ENCODE results near the gene STK11IP. TPM values are rescaled to one million over a fixed set of nuclear protein-coding genes. Genes with fewer than 3 reads are reported as not detected.

The STK11IP gene
- total and polyA plus RNA-seq, 2 donors (not counting 1 experiment from before 2014, with no cell fraction given), result 46.8 to 55.6 TPM

GRCh38 chr2:219658874-219659273 lies 61.2 kb downstream of the STK11IP start:
- ChIA-PET CTCF (no interaction called here), POLR2A (no interaction called here)
- no peak for ATAC-seq (ENCODE audit: low read depth)
- Histone ChIP-seq H2AFZ (ENCODE audit: insufficient read depth, low read depth, low read length, poor library complexity, severe bottlenecking) (no peak overlapping the region), H3K36me3 (replicated peaks in 1 of 2; ENCODE audit: control extremely low read depth in 1 of 2, control insufficient read depth in 1 of 2, extremely low read depth in 1 of 2, insufficient read depth in 2 of 2, low read length in 1 of 2) (no peaks in the 10 kb centered on the region), H4K20me1 (ENCODE audit: control insufficient read depth, insufficient read depth, low read length, poor library complexity, severe bottlenecking) (no peaks in the 10 kb centered on the region), H3K4me3 (ENCODE audit: control extremely low read depth in 1 of 5, extremely low read depth in 1 of 5, insufficient read depth in 1 of 5, low read depth in 2 of 5, low read length in 4 of 5) (no peak overlapping the region), H3K9ac (ENCODE audit: low read length) (no peak overlapping the region), H3K4me2 (replicated peaks; ENCODE audit: low read depth, low read length, poor library complexity, severe bottlenecking) (no peak overlapping the region), H3K9me3 (ENCODE audit: control extremely low read depth in 1 of 3, control insufficient read depth in 2 of 3, insufficient read depth in 1 of 3, low read length in 2 of 3) (peaks cover 4 to 17% (median 7%) of the 10 kb centered on the region in 3 donors), H3K4me1 (ENCODE audit: control insufficient read depth in 2 of 2, insufficient read depth in 2 of 2, low read length in 2 of 2) (no peaks in the 10 kb centered on the region), H3K79me2 (ENCODE audit: control insufficient read depth, insufficient read depth, low read length) (no peaks in the 10 kb centered on the region), H3K27me3 (replicated peaks in 1 of 4; ENCODE audit: control extremely low read depth in 1 of 4, control insufficient read depth in 3 of 4, insufficient read depth in 4 of 4, low read length in 3 of 4) (peaks cover 0 to 6% (median 0%) of the 10 kb centered on the region in 4 experiments), H3K27ac (ENCODE audit: low read length in 2 of 2) (no peak overlapping the region)
- Mint-ChIP-seq H3K9me3 (ENCODE audit: insufficient read depth) (peaks cover 10% of the 10 kb centered on the region), H3K4me3 (no peak overlapping the region), H3K27ac (no peak overlapping the region), H3K27me3 (peaks cover 48% of the 10 kb centered on the region), H3K4me1 (no peaks in the 10 kb centered on the region)
- DNase-seq, result no peak
- TF ChIP-seq, protein P1, sequence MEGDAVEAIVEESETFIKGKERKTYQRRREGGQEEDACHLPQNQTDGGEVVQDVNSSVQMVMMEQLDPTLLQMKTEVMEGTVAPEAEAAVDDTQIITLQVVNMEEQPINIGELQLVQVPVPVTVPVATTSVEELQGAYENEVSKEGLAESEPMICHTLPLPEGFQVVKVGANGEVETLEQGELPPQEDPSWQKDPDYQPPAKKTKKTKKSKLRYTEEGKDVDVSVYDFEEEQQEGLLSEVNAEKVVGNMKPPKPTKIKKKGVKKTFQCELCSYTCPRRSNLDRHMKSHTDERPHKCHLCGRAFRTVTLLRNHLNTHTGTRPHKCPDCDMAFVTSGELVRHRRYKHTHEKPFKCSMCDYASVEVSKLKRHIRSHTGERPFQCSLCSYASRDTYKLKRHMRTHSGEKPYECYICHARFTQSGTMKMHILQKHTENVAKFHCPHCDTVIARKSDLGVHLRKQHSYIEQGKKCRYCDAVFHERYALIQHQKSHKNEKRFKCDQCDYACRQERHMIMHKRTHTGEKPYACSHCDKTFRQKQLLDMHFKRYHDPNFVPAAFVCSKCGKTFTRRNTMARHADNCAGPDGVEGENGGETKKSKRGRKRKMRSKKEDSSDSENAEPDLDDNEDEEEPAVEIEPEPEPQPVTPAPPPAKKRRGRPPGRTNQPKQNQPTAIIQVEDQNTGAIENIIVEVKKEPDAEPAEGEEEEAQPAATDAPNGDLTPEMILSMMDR (IDR thresholded peaks at IDR 0.05), result no peak
- TF ChIP-seq EZH2 (IDR thresholded peaks at IDR 0.05; ENCODE audit: borderline replicate concordance, insufficient read depth, low read depth, low read length, poor library complexity, severe bottlenecking), result no peak
- intact Hi-C loops (cut with micrococcal nuclease), result no loop called here
- 100% methylated on average over 1 of the region's 3 CpGs for whole genome bisulfite sequencing (ENCODE audit: insufficient coverage)

GRCh38 chr2:219661197-219661954 lies 63.7 kb downstream of the STK11IP start:
- ATAC-seq (ENCODE audit: low read depth) (no peak), DNase-seq (no peak)
- Mint-ChIP-seq H3K9me3 (ENCODE audit: insufficient read depth) (peaks cover 10% of the 10 kb centered on the region), H3K27me3 (peaks cover 39% of the 10 kb centered on the region), H3K4me1 (no peaks in the 10 kb centered on the region), H3K4me3 (no peak overlapping the region), H3K27ac (no peak overlapping the region)
- no peak overlapping the region for H3K4me2 ChIP-seq (replicated peaks; ENCODE audit: low read depth, low read length, poor library complexity, severe bottlenecking)
- no peak overlapping the region for H3K9ac ChIP-seq (ENCODE audit: low read length)
- no peak overlapping the region for H2AFZ ChIP-seq (ENCODE audit: insufficient read depth, low read depth, low read length, poor library complexity, severe bottlenecking)
- TF ChIP-seq, protein P1 (IDR thresholded peaks at IDR 0.05), result no peak
- TF ChIP-seq EZH2 (IDR thresholded peaks at IDR 0.05; ENCODE audit: borderline replicate concordance, insufficient read depth, low read depth, low read length, poor library complexity, severe bottlenecking), result no peak
- ChIA-PET POLR2A (no interaction called here), CTCF (interaction anchor here (0.8 kb wide), 1 partner anchor 105 kb away, joined by 3 read pairs; no protein-coding TSS in a partner anchor)
- H3K36me3 ChIP-seq (replicated peaks in 1 of 2; ENCODE audit: control extremely low read depth in 1 of 2, control insufficient read depth in 1 of 2, extremely low read depth in 1 of 2, insufficient read depth in 2 of 2, low read length in 1 of 2), result no peaks in the 10 kb centered on the region
- H3K27me3 ChIP-seq (replicated peaks in 1 of 4; ENCODE audit: control extremely low read depth in 1 of 4, control insufficient read depth in 3 of 4, insufficient read depth in 4 of 4, low read length in 3 of 4), result peaks cover 0 to 9% (median 0%) of the 10 kb centered on the region in 4 experiments
- 83% methylated on average over 3 of the region's 7 CpGs for WGBS (ENCODE audit: insufficient coverage)
- H3K9me3 ChIP-seq (ENCODE audit: control extremely low read depth in 1 of 3, control insufficient read depth in 2 of 3, insufficient read depth in 1 of 3, low read length in 2 of 3), result peaks cover 3 to 17% (median 7%) of the 10 kb centered on the region in 3 donors
- no peaks in the 10 kb centered on the region for H3K79me2 ChIP-seq (ENCODE audit: control insufficient read depth, insufficient read depth, low read length)
- intact Hi-C loops (cut with micrococcal nuclease), result no loop called here
- no peaks in the 10 kb centered on the region for H4K20me1 ChIP-seq (ENCODE audit: control insufficient read depth, insufficient read depth, low read length, poor library complexity, severe bottlenecking)
- no peaks in the 10 kb centered on the region for H3K4me1 ChIP-seq (ENCODE audit: control insufficient read depth in 2 of 2, insufficient read depth in 2 of 2, low read length in 2 of 2)
- H3K27ac ChIP-seq (ENCODE audit: low read length in 2 of 2), result no peak overlapping the region
- no peak overlapping the region for H3K4me3 ChIP-seq (ENCODE audit: control extremely low read depth in 1 of 5, extremely low read depth in 1 of 5, insufficient read depth in 1 of 5, low read depth in 2 of 5, low read length in 4 of 5)
